ENCODE results near the gene MYEOV. TPM values are rescaled to one million over a fixed set of nuclear protein-coding genes. Genes with fewer than 3 reads are reported as not detected.

MYEOV gene
- polyA plus RNA-seq, 1 donor (not counting 4 experiments of a cell fraction or from before 2014, with no cell fraction given): 1.4 TPM

- peaks cover 16% of the 10 kb centered on the region for H3K4me1 ChIP-seq (ENCODE audit: control insufficient read depth, extremely low read depth, insufficient read depth, low read length)
Measured at GRCh38 chr11:69285766-69286165, 8.2 kb upstream of the MYEOV start.

GRCh38 chr11:69286374-69287371 lies 7.3 kb upstream of the MYEOV start:
- H3K9ac ChIP-seq (ENCODE audit: control insufficient read depth, extremely low read depth, insufficient read depth, low read length): no peak overlapping the region
- peaks cover 6% of the 10 kb centered on the region for H3K9me3 ChIP-seq (ENCODE audit: control insufficient read depth, low read depth, low read length)
- H3K36me3 ChIP-seq (ENCODE audit: control insufficient read depth in 2 of 2, extremely low read depth in 1 of 2, insufficient read depth in 2 of 2, low read length in 2 of 2): no peaks in the 10 kb centered on the region
- H3K4me2 ChIP-seq (ENCODE audit: control insufficient read depth, extremely low read depth, insufficient read depth, low read depth, low read length): no peak overlapping the region
- H3K4me3 ChIP-seq (ENCODE audit: control insufficient read depth in 2 of 3, extremely low read depth in 1 of 3, insufficient read depth in 2 of 3, low read depth in 1 of 3, low read length in 3 of 3): no peak overlapping the region
- FAIRE-seq: no peak
- H3K4me1 ChIP-seq (ENCODE audit: control insufficient read depth, extremely low read depth, insufficient read depth, low read length): peaks cover 6% of the 10 kb centered on the region
- no peak overlapping the region for H3K27ac ChIP-seq (ENCODE audit: control insufficient read depth, insufficient read depth, low read length)
- dilution Hi-C loops (cut with MboI; ENCODE audit: extremely low pct_ligation_motif_present, low sequenced_read_pairs): no loop called here
- H3K27me3 ChIP-seq (ENCODE audit: control insufficient read depth, extremely low read depth, insufficient read depth, low read length): no peaks in the 10 kb centered on the region
- no peak for TF ChIP-seq CTCF (optimal IDR thresholded peaks at IDR 0.05 in 1 of 3, IDR thresholded peaks at IDR 0.05 in 1 of 3, conservative IDR thresholded peaks at IDR 0.05 in 1 of 3; ENCODE audit: extremely low read depth in 1 of 3, insufficient read depth in 2 of 3, low read length in 3 of 3)
- TF ChIP-seq EZH2 (IDR thresholded peaks at IDR 0.05; ENCODE audit: low read length): no peak
- no peaks in the 10 kb centered on the region for H3K79me2 ChIP-seq (ENCODE audit: control insufficient read depth, insufficient read depth, low read length)
- no peak overlapping the region for H2AFZ ChIP-seq (ENCODE audit: control insufficient read depth, low read length)
- H4K20me1 ChIP-seq (ENCODE audit: control insufficient read depth, extremely low read depth, insufficient read depth, low read length): no peaks in the 10 kb centered on the region
- H3K9me1 ChIP-seq (ENCODE audit: control insufficient read depth, extremely low read depth, insufficient read depth, low read length): no peaks in the 10 kb centered on the region
- no peak for DNase-seq (ENCODE audit: low read depth, low spot score)

More at GRCh38 chr11:69285766-69286165, 8.2 kb upstream of the MYEOV start:
- Histone ChIP-seq H3K27ac (ENCODE audit: control insufficient read depth, insufficient read depth, low read length) (no peak overlapping the region), H3K9me1 (ENCODE audit: control insufficient read depth, extremely low read depth, insufficient read depth, low read length) (no peaks in the 10 kb centered on the region), H3K79me2 (ENCODE audit: control insufficient read depth, insufficient read depth, low read length) (no peaks in the 10 kb centered on the region), H3K9me3 (ENCODE audit: control insufficient read depth, low read depth, low read length) (peaks cover 6% of the 10 kb centered on the region), H3K4me3 (ENCODE audit: control insufficient read depth in 2 of 3, extremely low read depth in 1 of 3, insufficient read depth in 2 of 3, low read depth in 1 of 3, low read length in 3 of 3) (no peak overlapping the region), H3K27me3 (ENCODE audit: control insufficient read depth, extremely low read depth, insufficient read depth, low read length) (no peaks in the 10 kb centered on the region), H2AFZ (ENCODE audit: control insufficient read depth, low read length) (no peak overlapping the region), H3K4me2 (ENCODE audit: control insufficient read depth, extremely low read depth, insufficient read depth, low read depth, low read length) (no peak overlapping the region), H3K36me3 (ENCODE audit: control insufficient read depth in 2 of 2, extremely low read depth in 1 of 2, insufficient read depth in 2 of 2, low read length in 2 of 2) (no peaks in the 10 kb centered on the region), H3K9ac (ENCODE audit: control insufficient read depth, extremely low read depth, insufficient read depth, low read length) (no peak overlapping the region), H4K20me1 (ENCODE audit: control insufficient read depth, extremely low read depth, insufficient read depth, low read length) (no peaks in the 10 kb centered on the region)
- DNase-seq (ENCODE audit: low read depth, low spot score) (no peak), FAIRE-seq (no peak)
- TF ChIP-seq CTCF (optimal IDR thresholded peaks at IDR 0.05 in 1 of 3, IDR thresholded peaks at IDR 0.05 in 1 of 3, conservative IDR thresholded peaks at IDR 0.05 in 1 of 3; ENCODE audit: extremely low read depth in 1 of 3, insufficient read depth in 2 of 3, low read length in 3 of 3): no peak
- dilution Hi-C loops (cut with MboI; ENCODE audit: extremely low pct_ligation_motif_present, low sequenced_read_pairs): no loop called here

Data from keratinocyte (primary cell).